Erythroblast (primary cell): ENCODE measurements around the gene ACTL6B.

Source experiments
- GATA1 ChIP-seq: IDR thresholded peaks from 2 replicates; pipeline ENCODE4 v1.6.1; 2011; ENCODE audit warnings: low read depth, mild to moderate bottlenecking, control low read depth, low read length, moderate library complexity
- POLR2A ChIP-seq: IDR thresholded peaks from 2 replicates; pipeline ENCODE4 v1.6.1; 2011; ENCODE audit warnings: mild to moderate bottlenecking, low read length

DNA sequence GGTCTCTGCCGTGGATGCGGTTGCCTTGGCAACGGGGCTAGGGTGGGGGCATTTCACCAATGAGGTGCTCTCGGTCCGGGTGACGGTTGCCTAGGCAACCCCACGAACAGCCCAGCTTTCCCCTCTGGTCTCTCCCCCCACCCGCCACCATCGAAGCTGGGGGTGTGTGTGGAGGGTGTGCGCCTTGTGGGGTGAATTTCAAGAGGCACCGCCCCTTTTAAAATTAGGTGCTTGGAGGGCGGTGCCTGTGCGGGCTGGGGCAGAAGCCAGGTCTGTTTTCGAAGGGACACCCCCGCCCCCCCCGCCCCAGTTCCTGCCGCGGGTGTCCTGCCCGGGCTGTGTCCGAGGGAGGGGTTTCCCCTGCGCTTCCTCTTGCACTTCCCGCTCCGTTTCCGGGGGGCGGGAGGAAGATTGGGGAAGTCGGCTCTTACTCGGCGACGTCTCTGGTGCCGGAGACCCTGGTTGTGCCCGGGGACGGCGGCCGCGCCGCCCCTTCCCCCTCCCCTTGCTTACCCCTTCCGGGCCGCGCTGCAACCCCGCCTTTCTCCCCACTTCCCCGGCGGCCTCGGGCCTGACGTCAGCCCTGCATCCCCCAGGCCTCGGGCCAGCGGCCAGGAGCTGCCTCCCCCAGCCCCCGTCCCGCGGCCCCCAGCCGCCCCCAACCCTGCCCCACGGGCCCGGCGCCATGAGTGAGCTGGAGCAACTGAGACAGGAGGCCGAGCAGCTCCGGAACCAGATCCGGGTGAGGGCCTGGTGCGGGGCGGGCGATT lies 19.5 kb upstream of the ACTL6B start:
- TF ChIP-seq POLR2A (peak; percentile 24), GATA1 (no peak)
